Activated T-helper 9 cell treated with anti-CD3 and anti-CD28 coated beads, Interleukin-2, amount 50 U/mL, for 16 hours (primary cell): ENCODE measurements around the gene CISTR.
"Not testable (repeated sequence)": the region's sequence is repeated elsewhere in the genome, so short reads cannot be mapped to it uniquely, and the experiment has no call there.

Experiments used
- DNase-seq: peaks from one replicate; pipeline ENCODE4 v3.0.0-alpha.2; 2020; ENCODE audit warnings: low read depth

The CISTR gene

GRCh38 chr12:53751336-53752191 lies at the start of gene CISTR:
CISTR (minus strand) TSS chr12:53751979.
- no peak for DNase-seq

GRCh38 chr12:53798575-53798974 lies 46.8 kb upstream of the CISTR start:
- DNase-seq = no peak

GRCh38 chr12:53795927-53796326 lies 44.1 kb upstream of the CISTR start:
- no peak for DNase-seq

- no peak for DNase-seq
These were observed 41.4 kb upstream of the CISTR start for GRCh38 chr12:53793221-53793620.

GRCh38 chr12:53791735-53792326 lies 40.1 kb upstream of the CISTR start:
- peak; percentile 4 for DNase-seq

GRCh38 chr12:53789570-53789969 lies 37.8 kb upstream of the CISTR start:
- no peak for DNase-seq

GRCh38 chr12:53788892-53789291 lies 37.1 kb upstream of the CISTR start:
- DNase-seq = no peak

GRCh38 chr12:53786411-53786810 lies 34.6 kb upstream of the CISTR start:
- no peak for DNase-seq

GRCh38 chr12:53785161-53785560 lies 33.4 kb upstream of the CISTR start:
- no peak for DNase-seq

GRCh38 chr12:53782093-53782703 lies 30.4 kb upstream of the CISTR start:
- DNase-seq = no peak

- DNase-seq = no peak
These were observed 29.5 kb upstream of the CISTR start for GRCh38 chr12:53781228-53781801.

- no peak for DNase-seq
These were observed 28.5 kb upstream of the CISTR start for GRCh38 chr12:53780323-53780722.

- not testable (repeated sequence) for DNase-seq
These were observed 27.9 kb upstream of the CISTR start for GRCh38 chr12:53779679-53780078.

GRCh38 chr12:53777936-53778644 lies 26.3 kb upstream of the CISTR start:
- no peak for DNase-seq

GRCh38 chr12:53777412-53777811 lies 25.6 kb upstream of the CISTR start:
- DNase-seq = no peak

GRCh38 chr12:53776872-53777271 lies 25.1 kb upstream of the CISTR start:
- no peak for DNase-seq

GRCh38 chr12:53775478-53776145 lies 23.8 kb upstream of the CISTR start:
- DNase-seq = no peak

- no peak for DNase-seq
These were observed 18.5 kb upstream of the CISTR start for GRCh38 chr12:53770281-53770680.

- DNase-seq = no peak
These were observed 17.2 kb upstream of the CISTR start for GRCh38 chr12:53768976-53769375.

- no peak for DNase-seq
These were observed 15.1 kb upstream of the CISTR start for GRCh38 chr12:53766881-53767280.

- DNase-seq = no peak
These were observed 14.1 kb upstream of the CISTR start for GRCh38 chr12:53765891-53766290.

- DNase-seq = no peak
These were observed 12.8 kb upstream of the CISTR start for GRCh38 chr12:53764615-53765014.
